Keratinocyte (primary cell): ENCODE measurements around the gene BABAM2. TPM values are rescaled to one million over a fixed set of nuclear protein-coding genes. Genes with fewer than 3 reads are reported as not detected.

ENCODE experiments used
- DNase-seq: peaks from one replicate; pipeline ENCODE4 v3.0.0-alpha.2; 2011; ENCODE audit warnings: low read depth, missing footprints, low spot score
- FAIRE-seq: peaks from 2 replicates; lab custom pipeline; 2011; peaks lifted over from hg19 to GRCh38; lab: Jason Lieb, UNC
- H2AFZ ChIP-seq: 2 replicates; pipeline ENCODE4 v1.6.0; 2012; ENCODE audit warnings: low read length, control low read depth, inconsistent platforms; ENCODE audit not compliant: control insufficient read depth
- H3K27ac ChIP-seq: 2 replicates; pipeline ENCODE4 v1.5.1; 2011; ENCODE audit warnings: low read length; ENCODE audit not compliant: control insufficient read depth, insufficient read depth
- H3K27me3 ChIP-seq: 3 replicates; pipeline ENCODE4 v1.6.0; 2011; ENCODE audit warnings: low read length; ENCODE audit not compliant: control insufficient read depth, insufficient read depth; ENCODE audit errors: extremely low read depth
- H3K36me3 ChIP-seq, 2 experiments: 2 replicates in 1 of 2; 3 replicates in 1 of 2; pipeline ENCODE4 v1.5.1; 2011; ENCODE audit warnings: low read length in 2 of 2, mild to moderate bottlenecking in 1 of 2; ENCODE audit not compliant: control insufficient read depth in 2 of 2, insufficient read depth in 2 of 2; ENCODE audit errors: extremely low read depth in 1 of 2
- H3K4me1 ChIP-seq: 3 replicates; pipeline ENCODE4 v1.5.1; 2011; ENCODE audit warnings: low read length; ENCODE audit not compliant: control insufficient read depth, insufficient read depth; ENCODE audit errors: extremely low read depth
- H3K4me2 ChIP-seq: 3 replicates; pipeline ENCODE4 v1.6.0; 2011; ENCODE audit warnings: low read depth, low read length; ENCODE audit not compliant: control insufficient read depth, insufficient read depth; ENCODE audit errors: extremely low read depth
- H3K4me3 ChIP-seq, 3 experiments: fragments of 200-600 bp in 1 of 3; sonication (generic) in 1 of 3; 2 replicates in 2 of 3; 3 replicates in 1 of 3; pipeline ENCODE4 v1.5.1; 2011 to 2016; ENCODE audit warnings: low read length in 3 of 3, mild to moderate bottlenecking in 3 of 3, control low read depth in 2 of 3, inconsistent platforms in 1 of 3, low read depth in 1 of 3, mixed read lengths in 1 of 3, mixed run types in 1 of 3, moderate library complexity in 1 of 3; ENCODE audit not compliant: control insufficient read depth in 2 of 3, insufficient read depth in 2 of 3; ENCODE audit errors: extremely low read depth in 1 of 3
- H3K79me2 ChIP-seq: 2 replicates; pipeline ENCODE4 v1.6.0; 2012; ENCODE audit warnings: low read length; ENCODE audit not compliant: control insufficient read depth, insufficient read depth
- H3K9ac ChIP-seq: 3 replicates; pipeline ENCODE4 v1.6.0; 2011; ENCODE audit warnings: low read length; ENCODE audit not compliant: control insufficient read depth, insufficient read depth; ENCODE audit errors: extremely low read depth
- H3K9me1 ChIP-seq: 3 replicates; pipeline ENCODE4 v1.6.0; 2011; ENCODE audit warnings: low read length; ENCODE audit not compliant: control insufficient read depth, insufficient read depth; ENCODE audit errors: extremely low read depth
- H3K9me3 ChIP-seq: 2 replicates; pipeline ENCODE4 v1.5.1; 2012; ENCODE audit warnings: low read depth, low read length; ENCODE audit not compliant: control insufficient read depth
- H4K20me1 ChIP-seq: 3 replicates; pipeline ENCODE4 v1.6.0; 2011; ENCODE audit warnings: low read length; ENCODE audit not compliant: control insufficient read depth, insufficient read depth; ENCODE audit errors: extremely low read depth
- EZH2 ChIP-seq: IDR thresholded peaks from one replicate; pipeline ENCODE4 v1.6.1; 2012; ENCODE audit warnings: inconsistent platforms, mild to moderate bottlenecking, low read length, moderate library complexity
- dilution Hi-C: fragments of 300-500 bp; cut with MboI; formaldehyde crosslinking; loops from one replicate; pipeline ENCODE4 v1.7.0; 2020; ENCODE audit warnings: low sequenced_read_pairs; ENCODE audit not compliant: extremely low pct_ligation_motif_present
- polyA plus RNA-seq, 5 experiments: library from polyadenylated mRNA; depleted of rRNA in 3 of 5; stranded (reverse) in 3 of 5; stranded (forward) in 1 of 5; unstranded in 1 of 5; fragments of >200 nt; gene quantifications; 1 replicate in 1 of 5; 2 replicates in 3 of 5; 3 replicates in 1 of 5; pipeline versions ENCODE4 v1.2.1 to v1.2.3, GENCODE V29; 2011 to 2012; ENCODE audit warnings: missing spikeins in 2 of 5, low read depth in 1 of 5, low replicate concordance in 1 of 5
- TF ChIP-seq, protein P1 (sequence below), 3 experiments: IDR thresholded peaks in 1 of 3; conservative IDR thresholded peaks in 1 of 3; optimal IDR thresholded peaks in 1 of 3; 2 replicates in 2 of 3; 3 replicates in 1 of 3; pipeline versions ENCODE3 to v1.5.1; 2011; ENCODE audit warnings: low read length in 3 of 3, mild to moderate bottlenecking in 3 of 3, moderate library complexity in 2 of 3, control low read depth in 1 of 3, inconsistent platforms in 1 of 3; ENCODE audit not compliant: insufficient read depth in 2 of 3; ENCODE audit errors: extremely low read depth in 1 of 3

BABAM2 gene
- polyA plus RNA-seq, 1 donor (not counting 4 experiments of a cell fraction or from before 2014, with no cell fraction given): 29.8 TPM

DNA sequence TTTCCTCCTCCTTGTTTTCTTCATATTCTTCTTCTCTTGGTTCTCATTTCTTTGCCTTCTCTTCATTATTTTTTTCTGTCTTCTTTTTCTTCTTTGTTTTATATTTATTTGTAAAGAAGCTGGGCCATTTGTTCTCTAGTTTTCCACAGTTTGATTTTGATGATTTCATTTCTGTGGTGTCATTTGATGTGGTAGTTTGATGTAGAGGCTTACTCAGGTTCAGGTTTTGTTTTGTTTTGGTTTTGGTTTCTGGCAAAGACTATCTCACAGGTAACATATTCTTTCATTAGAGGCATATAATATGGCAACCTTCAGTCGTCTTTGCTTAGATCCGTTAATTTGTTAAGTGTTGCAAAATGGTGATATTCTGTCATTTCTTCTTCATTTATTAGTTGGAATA is 75.3 kb downstream of the BABAM2 start:
- Histone ChIP-seq H3K4me3 (no peak overlapping the region), H3K9me1 (no peaks in the 10 kb centered on the region), H3K36me3 (peaks cover 0 to 1% of the 10 kb centered on the region in 2 experiments), H3K9ac (no peak overlapping the region), H3K79me2 (no peaks in the 10 kb centered on the region), H3K9me3 (peaks cover 4% of the 10 kb centered on the region), H3K4me1 (peaks cover 4% of the 10 kb centered on the region), H3K4me2 (no peak overlapping the region), H3K27me3 (no peaks in the 10 kb centered on the region), H4K20me1 (no peaks in the 10 kb centered on the region), H3K27ac (no peak overlapping the region), H2AFZ (no peak overlapping the region)
- no peak for FAIRE-seq
- dilution Hi-C loops: no loop called here
- DNase-seq: no peak
- TF ChIP-seq, protein P1, sequence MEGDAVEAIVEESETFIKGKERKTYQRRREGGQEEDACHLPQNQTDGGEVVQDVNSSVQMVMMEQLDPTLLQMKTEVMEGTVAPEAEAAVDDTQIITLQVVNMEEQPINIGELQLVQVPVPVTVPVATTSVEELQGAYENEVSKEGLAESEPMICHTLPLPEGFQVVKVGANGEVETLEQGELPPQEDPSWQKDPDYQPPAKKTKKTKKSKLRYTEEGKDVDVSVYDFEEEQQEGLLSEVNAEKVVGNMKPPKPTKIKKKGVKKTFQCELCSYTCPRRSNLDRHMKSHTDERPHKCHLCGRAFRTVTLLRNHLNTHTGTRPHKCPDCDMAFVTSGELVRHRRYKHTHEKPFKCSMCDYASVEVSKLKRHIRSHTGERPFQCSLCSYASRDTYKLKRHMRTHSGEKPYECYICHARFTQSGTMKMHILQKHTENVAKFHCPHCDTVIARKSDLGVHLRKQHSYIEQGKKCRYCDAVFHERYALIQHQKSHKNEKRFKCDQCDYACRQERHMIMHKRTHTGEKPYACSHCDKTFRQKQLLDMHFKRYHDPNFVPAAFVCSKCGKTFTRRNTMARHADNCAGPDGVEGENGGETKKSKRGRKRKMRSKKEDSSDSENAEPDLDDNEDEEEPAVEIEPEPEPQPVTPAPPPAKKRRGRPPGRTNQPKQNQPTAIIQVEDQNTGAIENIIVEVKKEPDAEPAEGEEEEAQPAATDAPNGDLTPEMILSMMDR (optimal IDR thresholded peaks at IDR 0.05 in 1 of 3, IDR thresholded peaks at IDR 0.05 in 1 of 3, conservative IDR thresholded peaks at IDR 0.05 in 1 of 3; ENCODE audit: extremely low read depth in 1 of 3, insufficient read depth in 2 of 3, low read length in 3 of 3): no peak
- TF ChIP-seq EZH2: no peak

DNA sequence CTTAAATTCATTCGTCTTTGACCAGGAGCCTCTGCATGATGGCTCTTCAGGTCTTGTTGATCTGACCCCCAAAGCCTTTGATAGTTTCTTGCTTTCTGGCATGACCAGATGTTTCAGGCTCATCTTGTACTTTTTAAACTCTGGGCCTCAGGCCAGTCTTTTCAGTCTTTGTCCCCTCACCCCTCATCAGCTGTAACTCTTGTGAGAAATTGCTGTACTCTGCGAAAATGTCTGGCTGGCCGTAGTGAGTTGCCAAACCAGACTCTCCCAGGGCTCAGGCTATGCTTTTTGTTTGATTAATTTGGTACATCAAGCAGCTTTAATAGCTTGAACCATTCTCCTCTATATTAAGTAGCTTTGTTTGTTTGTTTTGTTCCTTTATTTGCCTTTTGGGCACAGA is 75.9 kb downstream of the BABAM2 start:
- H3K79me2 ChIP-seq: no peaks in the 10 kb centered on the region
- H2AFZ ChIP-seq: no peak overlapping the region
- DNase-seq: no peak
- H3K27me3 ChIP-seq: no peaks in the 10 kb centered on the region
- H3K9ac ChIP-seq: no peak overlapping the region
- no peaks in the 10 kb centered on the region for H3K9me1 ChIP-seq
- no peak overlapping the region for H3K27ac ChIP-seq
- dilution Hi-C loops: no loop called here
- H3K36me3 ChIP-seq: peaks cover 0 to 1% of the 10 kb centered on the region in 2 experiments
- no peaks in the 10 kb centered on the region for H4K20me1 ChIP-seq
- TF ChIP-seq EZH2: no peak
- TF ChIP-seq, protein P1 (optimal IDR thresholded peaks at IDR 0.05 in 1 of 3, IDR thresholded peaks at IDR 0.05 in 1 of 3, conservative IDR thresholded peaks at IDR 0.05 in 1 of 3; ENCODE audit: extremely low read depth in 1 of 3, insufficient read depth in 2 of 3, low read length in 3 of 3): no peak
- H3K4me3 ChIP-seq: no peak overlapping the region
- peaks cover 4% of the 10 kb centered on the region for H3K9me3 ChIP-seq
- no peak for FAIRE-seq
- H3K4me2 ChIP-seq: no peak overlapping the region
- H3K4me1 ChIP-seq: no peaks in the 10 kb centered on the region
